Measurements from ENCODE around the gene RSAD2.

Gene RSAD2

DNA sequence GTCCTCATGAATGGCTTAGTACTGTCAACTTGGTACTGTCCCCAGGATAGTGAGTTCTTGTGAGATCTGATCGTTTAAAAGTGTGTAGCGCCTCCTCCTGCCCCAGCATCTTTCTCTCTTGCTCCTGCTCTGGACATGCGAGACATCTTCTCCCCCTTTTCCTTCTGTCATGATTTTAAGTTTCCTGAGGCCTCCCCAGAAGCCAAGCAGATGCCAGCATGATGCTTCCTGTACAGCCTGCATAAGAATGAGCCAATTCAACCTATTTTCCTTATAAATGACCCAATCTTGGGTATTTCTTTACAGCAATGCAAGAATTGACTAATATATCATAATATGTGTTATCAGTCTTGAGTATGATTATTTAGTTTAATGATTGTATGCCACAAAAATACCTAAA lies 3.5 kb upstream of the RSAD2 start:
- H3K27ac ChIP-seq = no peak overlapping the region
- intact Hi-C loops (cut with DNase I; ENCODE audit: low total_unique reads) = no loop called here
- TF ChIP-seq, protein P1, sequence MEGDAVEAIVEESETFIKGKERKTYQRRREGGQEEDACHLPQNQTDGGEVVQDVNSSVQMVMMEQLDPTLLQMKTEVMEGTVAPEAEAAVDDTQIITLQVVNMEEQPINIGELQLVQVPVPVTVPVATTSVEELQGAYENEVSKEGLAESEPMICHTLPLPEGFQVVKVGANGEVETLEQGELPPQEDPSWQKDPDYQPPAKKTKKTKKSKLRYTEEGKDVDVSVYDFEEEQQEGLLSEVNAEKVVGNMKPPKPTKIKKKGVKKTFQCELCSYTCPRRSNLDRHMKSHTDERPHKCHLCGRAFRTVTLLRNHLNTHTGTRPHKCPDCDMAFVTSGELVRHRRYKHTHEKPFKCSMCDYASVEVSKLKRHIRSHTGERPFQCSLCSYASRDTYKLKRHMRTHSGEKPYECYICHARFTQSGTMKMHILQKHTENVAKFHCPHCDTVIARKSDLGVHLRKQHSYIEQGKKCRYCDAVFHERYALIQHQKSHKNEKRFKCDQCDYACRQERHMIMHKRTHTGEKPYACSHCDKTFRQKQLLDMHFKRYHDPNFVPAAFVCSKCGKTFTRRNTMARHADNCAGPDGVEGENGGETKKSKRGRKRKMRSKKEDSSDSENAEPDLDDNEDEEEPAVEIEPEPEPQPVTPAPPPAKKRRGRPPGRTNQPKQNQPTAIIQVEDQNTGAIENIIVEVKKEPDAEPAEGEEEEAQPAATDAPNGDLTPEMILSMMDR (IDR thresholded peaks at IDR 0.05) = no peak
- no peaks in the 10 kb centered on the region for H3K36me3 ChIP-seq
- DNase-seq = no peak
- H3K4me3 ChIP-seq = no peak overlapping the region
- H3K9me3 ChIP-seq = no peaks in the 10 kb centered on the region
- peaks cover 0 to 11% (median 5%) of the 10 kb centered on the region in 4 donors for H3K4me1 ChIP-seq
- no peaks in the 10 kb centered on the region for H3K27me3 ChIP-seq

DNA sequence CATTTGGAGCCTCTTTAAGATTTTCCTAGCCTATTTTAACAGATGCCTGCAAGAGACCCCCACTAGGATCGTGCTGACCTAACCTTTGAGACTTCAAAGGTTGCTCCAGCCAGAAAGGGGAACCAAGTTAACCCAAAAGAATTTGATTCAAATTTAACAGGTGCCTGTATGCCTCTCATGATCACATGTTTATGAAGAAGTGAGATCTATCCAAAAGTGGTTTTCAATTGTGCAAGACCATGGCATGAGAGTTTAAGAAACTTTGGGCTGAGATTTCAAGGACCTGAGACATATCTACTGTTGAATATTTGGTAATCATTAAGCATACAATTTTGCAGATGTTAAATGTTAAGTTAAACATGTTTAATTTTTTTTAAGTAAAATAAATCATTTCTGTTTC lies 1.3 kb upstream of the RSAD2 start:
- H3K9me3 ChIP-seq = no peaks in the 10 kb centered on the region
- TF ChIP-seq, protein P1 (IDR thresholded peaks at IDR 0.05) = no peak
- H3K27me3 ChIP-seq = no peaks in the 10 kb centered on the region
- intact Hi-C loops (cut with DNase I; ENCODE audit: low total_unique reads) = no loop called here
- H3K4me3 ChIP-seq = no peak overlapping the region
- H3K36me3 ChIP-seq = no peaks in the 10 kb centered on the region
- no peak for DNase-seq
- peaks cover 0 to 11% (median 5%) of the 10 kb centered on the region in 4 donors for H3K4me1 ChIP-seq
- no peak overlapping the region for H3K27ac ChIP-seq

DNA sequence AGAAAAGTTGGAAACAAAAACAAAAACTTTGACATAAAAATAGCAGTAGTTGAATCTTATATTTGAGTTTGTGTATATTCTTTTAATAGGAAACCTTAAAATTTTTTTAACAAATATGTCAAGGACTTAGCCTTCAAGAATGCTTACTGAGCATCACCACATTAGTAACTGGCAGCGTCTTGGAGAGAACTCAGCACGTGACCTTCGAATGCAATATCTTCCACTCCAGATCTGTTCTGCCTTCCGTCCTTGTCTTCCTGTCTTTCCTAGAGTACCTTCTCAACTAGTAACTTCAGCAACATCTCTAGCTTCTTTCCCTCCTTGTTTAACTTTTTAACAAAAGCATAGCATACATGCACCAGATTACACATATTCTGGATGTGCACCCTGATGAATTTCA lies 972 bp downstream of the RSAD2 start:
- no peak for DNase-seq
- no peak overlapping the region for H3K4me3 ChIP-seq
- no peak overlapping the region for H3K27ac ChIP-seq

DNA sequence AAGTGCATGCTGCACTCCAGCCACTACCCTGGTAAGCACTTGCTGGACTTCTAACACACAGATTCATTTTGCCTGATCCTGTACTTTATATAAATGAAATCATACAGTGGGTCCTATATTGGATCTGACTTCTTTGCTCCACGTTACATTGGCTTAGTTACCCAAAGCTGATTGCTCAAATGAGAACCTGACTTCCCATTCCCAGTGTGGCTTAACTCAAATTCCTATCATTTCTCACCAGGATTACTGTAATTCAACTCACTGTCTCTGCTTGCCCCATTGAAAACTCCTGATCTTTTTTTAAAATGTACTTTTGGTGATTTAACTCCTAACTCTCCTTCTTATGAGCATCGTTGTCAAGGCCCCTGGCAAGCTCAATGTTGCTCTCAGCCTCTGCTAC lies 1.4 kb downstream of the RSAD2 start:
- H3K27ac ChIP-seq = no peak overlapping the region
- intact Hi-C loops (cut with DNase I; ENCODE audit: low total_unique reads) = no loop called here
- H3K4me1 ChIP-seq = peaks cover 0 to 11% (median 5%) of the 10 kb centered on the region in 4 donors
- H3K9me3 ChIP-seq = no peaks in the 10 kb centered on the region
- no peak for DNase-seq
- no peak overlapping the region for H3K4me3 ChIP-seq
- H3K27me3 ChIP-seq = peaks cover 0 to 3% of the 10 kb centered on the region in 2 donors
- TF ChIP-seq, protein P1 (IDR thresholded peaks at IDR 0.05) = no peak
- no peaks in the 10 kb centered on the region for H3K36me3 ChIP-seq

More for the DNA sequence above, 972 bp downstream of the RSAD2 start:
- Histone ChIP-seq H3K9me3 (no peaks in the 10 kb centered on the region), H3K4me1 (peaks cover 0 to 11% (median 5%) of the 10 kb centered on the region in 4 donors), H3K27me3 (peaks cover 0 to 3% of the 10 kb centered on the region in 2 donors), H3K36me3 (no peaks in the 10 kb centered on the region)
- intact Hi-C loops (cut with DNase I; ENCODE audit: low total_unique reads) = no loop called here
- TF ChIP-seq, protein P1 (IDR thresholded peaks at IDR 0.05) = no peak

DNA sequence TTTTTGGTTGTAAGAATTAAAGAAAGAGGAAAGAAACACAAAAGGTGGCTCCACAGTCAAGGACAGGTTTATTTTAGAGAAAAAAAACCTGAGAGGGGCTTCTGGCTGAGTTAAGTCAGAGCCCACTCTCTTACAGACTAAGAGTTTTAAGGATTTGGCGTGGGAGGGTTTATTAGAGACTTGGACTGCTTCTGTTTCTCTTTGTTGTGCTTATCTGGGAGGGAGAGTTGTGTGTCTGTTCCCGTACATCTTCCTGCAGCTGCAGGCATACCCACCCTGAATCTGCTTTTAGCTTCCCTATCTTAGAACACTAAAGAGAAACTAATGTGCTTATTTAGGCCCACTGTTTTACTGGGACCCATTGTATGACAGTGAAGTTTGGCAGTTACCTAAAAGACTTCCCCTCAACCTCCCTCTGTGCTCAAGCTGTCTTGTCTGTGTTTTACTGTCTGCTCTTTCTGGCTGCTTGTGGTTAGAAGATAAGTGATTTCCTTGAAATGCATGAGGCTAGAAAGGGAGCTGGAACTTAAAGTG lies 2.7 kb downstream of the RSAD2 start:
- intact Hi-C loops (cut with DNase I; ENCODE audit: low total_unique reads) = no loop called here
- Histone ChIP-seq H3K9me3 (no peaks in the 10 kb centered on the region), H3K4me3 (no peak overlapping the region), H3K27ac (no peak overlapping the region), H3K36me3 (no peaks in the 10 kb centered on the region), H3K4me1 (peaks cover 0 to 11% (median 5%) of the 10 kb centered on the region in 4 donors), H3K27me3 (peaks cover 0 to 3% of the 10 kb centered on the region in 2 donors)
- TF ChIP-seq, protein P1 (IDR thresholded peaks at IDR 0.05) = no peak
- no peak for DNase-seq

DNA sequence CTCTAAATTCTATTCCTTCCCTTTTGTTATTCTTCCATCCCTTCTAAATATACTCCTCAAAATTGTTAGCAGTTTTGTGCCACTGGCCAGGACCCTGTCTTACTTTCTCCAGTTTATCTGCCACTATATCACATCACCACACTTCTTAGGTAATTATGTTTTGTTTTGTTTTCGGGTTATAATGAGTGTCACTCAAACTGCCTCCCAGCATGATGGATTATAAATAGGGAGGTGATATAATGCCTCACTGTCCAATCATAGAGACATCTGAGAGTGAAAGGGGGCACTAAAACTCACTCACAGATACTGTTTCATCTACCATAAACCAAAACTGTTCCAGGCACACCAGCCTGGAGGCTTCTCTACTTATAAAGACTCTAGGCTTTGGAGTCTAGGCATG lies 3.5 kb downstream of the RSAD2 start:
- no peak overlapping the region for H3K4me3 ChIP-seq
- H3K27ac ChIP-seq = no peak overlapping the region
- intact Hi-C loops (cut with DNase I; ENCODE audit: low total_unique reads) = no loop called here
- peaks cover 0 to 3% of the 10 kb centered on the region in 2 donors for H3K27me3 ChIP-seq
- H3K36me3 ChIP-seq = no peaks in the 10 kb centered on the region
- TF ChIP-seq, protein P1 (IDR thresholded peaks at IDR 0.05) = no peak
- no peak for DNase-seq
- no peaks in the 10 kb centered on the region for H3K9me3 ChIP-seq
- peaks cover 0 to 11% (median 5%) of the 10 kb centered on the region in 4 donors for H3K4me1 ChIP-seq

Data from tibial artery (tissue), 4 donors.